Skeletal muscle cell (primary cell): ENCODE measurements around the gene ATP6V0E2.

ENCODE experiments used
- DNase-seq: peaks from one replicate; pipeline ENCODE4 v3.0.0-alpha.2; 2010; ENCODE audit warnings: low read depth
- H3K4me3 ChIP-seq: 2 replicates; pipeline ENCODE4 v1.5.1; 2011; ENCODE audit warnings: low read depth, mild to moderate bottlenecking, control low read depth, low read length, moderate library complexity

ATP6V0E2 gene

DNA sequence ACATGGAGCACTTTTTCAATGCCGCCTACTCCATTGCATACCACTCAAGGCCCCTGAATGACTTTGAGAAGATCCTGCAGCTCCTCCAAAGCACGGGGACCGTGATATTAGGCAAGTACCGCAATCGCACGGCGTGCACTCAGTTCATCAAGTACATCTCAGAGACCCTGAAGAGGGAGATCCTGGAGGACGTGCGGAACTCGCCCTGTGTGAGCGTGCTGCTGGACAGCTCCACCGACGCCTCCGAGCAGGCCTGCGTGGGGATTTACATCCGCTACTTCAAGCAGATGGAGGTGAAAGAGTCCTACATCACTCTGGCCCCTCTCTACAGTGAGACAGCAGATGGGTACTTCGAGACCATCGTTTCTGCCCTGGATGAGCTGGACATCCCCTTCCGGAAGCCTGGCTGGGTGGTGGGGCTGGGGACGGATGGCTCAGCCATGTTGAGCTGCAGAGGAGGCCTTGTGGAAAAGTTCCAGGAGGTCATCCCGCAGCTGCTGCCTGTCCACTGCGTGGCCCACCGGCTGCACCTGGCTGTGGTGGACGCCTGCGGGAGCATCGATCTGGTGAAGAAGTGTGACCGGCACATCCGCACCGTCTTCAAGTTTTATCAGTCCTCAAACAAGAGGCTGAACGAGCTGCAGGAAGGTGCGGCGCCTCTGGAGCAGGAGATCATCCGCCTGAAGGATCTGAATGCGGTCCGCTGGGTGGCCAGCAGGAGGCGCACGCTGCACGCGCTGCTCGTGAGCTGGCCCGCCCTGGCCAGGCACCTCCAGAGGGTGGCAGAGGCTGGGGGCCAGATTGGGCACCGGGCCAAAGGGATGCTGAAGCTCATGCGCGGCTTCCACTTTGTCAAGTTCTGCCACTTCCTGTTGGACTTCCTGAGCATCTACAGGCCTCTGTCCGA, 12.7 kb upstream of the ATP6V0E2 start:
- no peak overlapping the region for H3K4me3 ChIP-seq
- DNase-seq, result no peak

DNA sequence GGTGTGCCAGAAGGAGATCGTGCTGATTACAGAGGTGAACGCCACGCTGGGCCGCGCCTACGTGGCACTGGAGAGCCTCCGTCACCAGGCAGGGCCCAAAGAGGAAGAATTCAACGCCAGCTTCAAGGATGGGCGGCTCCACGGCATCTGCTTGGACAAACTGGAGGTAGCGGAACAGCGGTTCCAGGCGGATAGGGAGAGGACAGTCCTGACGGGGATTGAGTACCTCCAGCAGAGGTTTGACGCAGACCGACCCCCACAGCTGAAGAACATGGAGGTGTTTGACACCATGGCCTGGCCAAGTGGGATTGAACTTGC, 12.1 kb upstream of the ATP6V0E2 start:
- DNase-seq, result no peak

DNA sequence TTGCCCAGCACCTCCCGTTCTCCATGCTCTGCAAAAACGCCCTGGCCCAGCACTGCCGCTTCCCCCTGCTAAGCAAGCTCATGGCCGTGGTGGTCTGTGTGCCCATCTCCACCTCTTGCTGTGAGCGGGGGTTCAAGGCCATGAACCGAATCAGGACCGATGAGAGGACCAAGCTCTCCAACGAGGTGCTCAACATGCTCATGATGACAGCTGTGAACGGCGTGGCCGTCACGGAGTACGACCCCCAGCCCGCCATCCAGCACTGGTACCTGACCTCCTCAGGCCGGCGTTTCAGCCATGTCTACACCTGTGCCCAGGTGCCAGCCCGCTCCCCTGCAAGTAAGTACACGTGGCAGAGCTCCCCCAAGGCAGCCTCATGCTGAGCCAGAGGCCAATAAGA, 11.6 kb upstream of the ATP6V0E2 start:
- H3K4me3 ChIP-seq, result no peak overlapping the region
- no peak for DNase-seq

More for the DNA sequence above, 12.1 kb upstream of the ATP6V0E2 start:
- no peak overlapping the region for H3K4me3 ChIP-seq

DNA sequence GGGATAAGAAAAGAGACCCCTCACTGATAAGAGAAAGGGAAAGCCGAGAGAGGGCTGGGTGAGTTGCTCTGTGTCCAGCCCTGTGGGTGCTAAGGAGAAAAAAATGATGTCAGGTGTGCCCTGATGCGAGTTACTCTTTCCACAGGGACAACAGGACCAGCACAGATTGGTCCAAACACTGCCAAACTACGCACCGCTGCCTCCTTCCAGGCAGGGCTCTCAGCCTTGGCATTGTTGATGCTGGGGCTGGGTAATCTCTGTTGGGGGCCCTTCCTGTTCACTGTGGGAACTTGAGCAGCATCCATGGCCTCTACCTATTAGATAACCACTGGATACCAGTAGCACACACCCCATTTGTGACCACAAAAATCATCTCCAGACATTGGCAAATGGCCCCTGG, 10.3 kb upstream of the ATP6V0E2 start:
- no peak for DNase-seq
- H3K4me3 ChIP-seq, result no peak overlapping the region

DNA sequence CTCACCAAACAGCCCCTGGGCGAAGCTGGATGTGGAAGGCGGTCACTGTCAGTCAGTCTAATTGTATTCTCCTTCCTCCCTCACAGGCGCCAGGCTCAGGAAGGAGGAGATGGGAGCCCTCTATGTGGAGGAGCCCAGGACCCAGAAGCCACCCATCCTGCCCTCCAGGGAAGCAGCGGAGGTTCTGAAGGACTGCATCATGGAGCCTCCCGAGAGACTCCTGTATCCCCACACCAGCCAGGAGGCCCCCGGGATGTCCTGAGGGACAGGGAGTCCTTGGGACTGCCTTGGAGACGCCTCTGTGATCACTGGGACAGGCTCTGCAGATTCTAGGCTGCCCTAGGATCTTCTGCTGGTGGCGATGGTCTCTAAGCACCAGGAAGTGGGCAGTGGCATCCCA, 9.7 kb upstream of the ATP6V0E2 start:
- DNase-seq, result no peak

DNA sequence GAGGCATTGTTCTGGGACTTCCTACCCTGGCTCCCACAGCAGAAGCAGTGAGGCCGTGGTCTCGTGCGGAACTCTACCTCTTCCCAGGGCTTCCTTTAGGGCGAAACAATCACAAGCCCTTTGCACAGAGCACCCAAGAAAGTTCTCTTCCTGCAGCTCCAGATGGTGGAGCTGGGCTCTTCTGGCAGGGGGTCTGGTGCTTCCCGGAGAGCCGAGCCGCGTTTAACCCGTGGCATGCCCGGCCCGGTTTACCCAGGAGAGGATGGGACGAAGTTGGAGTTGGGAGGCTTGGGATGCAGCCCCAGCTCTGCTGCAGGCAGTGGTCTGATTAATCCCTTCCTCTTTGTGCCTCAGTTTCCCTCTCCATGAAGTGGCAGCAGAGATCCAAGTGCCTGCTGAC, 9.0 kb upstream of the ATP6V0E2 start:
- DNase-seq, result no peak
- H3K4me3 ChIP-seq, result no peak overlapping the region

More for the DNA sequence above, 9.7 kb upstream of the ATP6V0E2 start:
- H3K4me3 ChIP-seq, result no peak overlapping the region

DNA sequence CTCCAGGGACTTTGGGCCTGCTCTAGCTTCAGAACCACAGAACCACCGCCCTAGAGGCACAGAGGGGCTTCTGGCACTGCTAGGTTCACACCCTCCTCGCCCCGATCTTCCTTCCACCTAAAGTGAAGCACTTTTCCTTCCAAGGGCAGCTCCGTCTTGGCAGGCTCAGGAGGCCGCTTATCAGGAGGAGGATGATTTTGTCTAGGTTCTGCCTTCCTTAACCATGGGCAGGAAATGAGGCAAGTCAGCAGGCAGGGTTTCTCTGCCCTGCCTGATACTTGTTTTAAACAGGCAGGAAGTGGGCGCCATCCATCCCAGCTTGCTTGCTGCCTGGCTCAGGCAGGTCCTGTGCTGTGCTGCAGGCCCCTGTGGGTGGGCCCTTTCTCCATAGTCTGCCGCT, 8.3 kb upstream of the ATP6V0E2 start:
- no peak for DNase-seq
- H3K4me3 ChIP-seq, result no peak overlapping the region

DNA sequence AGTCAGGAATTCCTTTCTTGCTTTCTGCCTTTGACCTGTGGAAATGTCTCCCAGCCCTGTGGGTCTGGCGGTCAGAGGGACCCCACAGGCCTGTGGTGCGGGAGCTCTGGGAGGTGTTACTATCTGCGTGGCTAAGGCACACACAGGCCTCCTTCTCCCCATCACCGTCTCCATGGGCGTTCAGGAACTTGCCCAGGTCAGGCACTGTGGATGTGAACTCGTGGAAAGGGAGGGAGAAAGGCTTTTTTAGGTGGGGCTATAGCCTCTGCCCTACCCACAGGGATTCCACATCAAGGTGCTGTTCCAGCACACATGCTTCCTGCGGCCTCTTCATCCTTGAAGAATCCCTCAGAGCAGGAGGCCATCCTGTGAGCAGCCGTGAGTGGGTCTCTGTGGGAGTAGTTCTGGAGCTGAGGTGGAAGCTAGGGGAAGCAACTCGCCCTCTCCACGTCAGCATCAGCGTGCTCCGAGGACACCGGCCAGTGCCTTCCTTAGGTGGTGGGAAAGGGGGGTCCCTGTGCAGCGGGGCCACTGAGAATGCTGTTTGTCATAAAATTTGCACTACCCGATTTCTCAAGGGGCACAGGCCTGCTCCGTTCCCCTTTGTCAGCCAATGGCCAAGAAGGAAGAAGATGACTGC, 7.5 kb upstream of the ATP6V0E2 start:
- DNase-seq, result no peak
- H3K4me3 ChIP-seq, result no peak overlapping the region

DNA sequence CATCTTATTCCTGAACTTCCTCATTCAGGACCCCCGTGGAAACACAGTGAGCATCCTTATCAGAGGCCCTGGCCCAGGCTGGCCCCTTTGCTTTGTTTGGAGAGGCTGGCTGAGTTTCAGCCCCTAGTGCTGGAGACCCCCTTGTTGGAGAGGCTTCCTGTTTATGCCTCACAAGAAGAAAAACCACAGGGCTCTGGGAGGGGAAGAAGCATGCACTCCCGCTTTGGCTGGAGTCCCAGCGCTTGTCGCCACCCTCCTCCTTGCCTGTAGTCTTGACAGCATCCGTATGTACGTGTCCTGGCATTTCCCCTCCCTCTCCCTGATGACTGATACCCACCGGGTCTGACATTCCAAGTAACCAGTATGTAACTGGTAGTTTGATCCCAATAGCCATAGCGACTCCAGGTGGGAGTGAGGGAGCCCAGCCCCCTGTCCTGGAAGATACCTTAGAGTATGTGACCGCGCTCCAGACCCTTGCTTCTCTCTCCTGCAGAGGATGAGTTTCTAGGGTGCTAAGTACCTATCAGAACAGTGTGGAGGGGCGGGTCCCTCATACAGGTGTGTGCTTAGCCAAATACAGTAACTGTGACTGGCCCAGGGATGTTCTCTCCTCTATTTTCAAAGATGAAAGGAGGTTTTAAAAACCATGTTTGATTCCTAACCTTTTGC, 6.9 kb upstream of the ATP6V0E2 start:
- DNase-seq, result no peak

DNA sequence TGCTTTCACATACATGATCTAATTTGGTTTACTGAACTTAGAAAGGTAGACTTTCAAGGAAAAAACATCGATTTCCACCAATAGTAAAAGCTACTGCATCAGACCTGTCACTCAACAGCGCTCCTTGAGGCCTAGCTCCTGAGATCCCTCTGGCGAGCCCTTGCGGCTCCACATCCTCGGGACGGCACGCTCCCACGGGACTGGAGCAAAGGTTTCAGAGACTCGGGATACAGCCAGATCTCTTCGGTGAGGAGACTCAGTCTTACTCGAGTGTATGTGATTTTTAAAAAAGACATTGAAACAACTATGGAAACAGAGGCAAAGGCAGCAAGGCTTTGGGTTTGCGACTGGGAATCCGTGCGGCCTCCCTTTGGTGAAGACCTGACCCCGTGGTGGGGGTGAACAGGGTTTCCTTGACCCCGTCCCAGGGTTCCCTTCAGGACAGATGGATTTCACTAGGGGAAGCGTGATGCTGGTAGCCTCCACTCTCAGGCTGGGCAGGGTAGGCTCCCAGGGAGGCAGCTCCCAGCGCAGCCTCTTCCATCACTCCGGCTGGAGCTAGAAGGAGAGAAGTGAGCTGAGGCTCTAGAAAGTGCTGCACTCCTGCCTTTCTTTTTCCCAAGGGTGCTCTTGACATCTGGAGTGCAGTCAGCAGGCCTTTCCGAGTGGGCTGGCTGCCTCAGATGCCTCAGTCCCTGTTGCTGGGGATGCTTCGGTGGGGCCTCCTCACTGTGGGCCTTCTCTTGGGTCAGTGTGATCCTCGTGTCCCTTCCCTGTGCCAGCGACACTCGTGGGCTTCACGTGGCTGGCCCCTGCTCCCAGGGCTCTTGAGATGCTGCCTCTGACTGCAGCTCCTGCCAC, 5.8 kb upstream of the ATP6V0E2 start:
- no peak for DNase-seq
- H3K4me3 ChIP-seq, result no peak overlapping the region

More for the DNA sequence above, 6.9 kb upstream of the ATP6V0E2 start:
- H3K4me3 ChIP-seq, result no peak overlapping the region

DNA sequence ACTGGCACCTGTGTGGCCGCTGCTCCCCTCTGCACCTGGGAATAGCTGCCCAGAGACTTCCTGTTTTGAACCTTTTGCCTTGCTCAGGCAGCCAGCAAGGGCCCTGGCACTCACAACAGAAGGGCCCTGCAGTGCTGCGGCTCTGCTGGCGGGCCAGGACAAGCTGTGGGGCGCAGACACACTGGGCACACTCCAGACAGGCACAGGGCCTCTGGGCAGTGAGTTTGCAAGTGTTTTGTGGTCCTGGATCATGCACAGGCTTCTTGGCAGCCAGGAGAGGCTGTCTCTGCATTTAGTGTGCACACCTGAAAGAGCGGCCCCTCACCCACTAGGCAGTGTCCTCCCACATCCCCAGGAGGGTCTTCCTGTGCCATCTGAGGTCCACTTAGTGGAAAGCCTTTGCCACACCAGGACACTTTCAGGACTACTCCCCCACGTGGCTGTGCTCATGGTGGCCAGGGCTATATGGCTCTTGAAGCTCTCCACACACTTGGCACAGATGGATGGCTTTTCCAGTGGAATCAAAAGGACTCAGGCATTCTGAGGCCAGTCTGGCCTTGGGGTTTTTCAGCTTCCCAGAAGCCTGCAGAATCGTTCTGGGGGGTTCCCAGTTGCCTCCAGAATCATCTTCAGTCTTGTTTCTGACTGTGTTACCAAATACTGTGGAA, 5.0 kb upstream of the ATP6V0E2 start:
- no peak overlapping the region for H3K4me3 ChIP-seq
- DNase-seq, result no peak

DNA sequence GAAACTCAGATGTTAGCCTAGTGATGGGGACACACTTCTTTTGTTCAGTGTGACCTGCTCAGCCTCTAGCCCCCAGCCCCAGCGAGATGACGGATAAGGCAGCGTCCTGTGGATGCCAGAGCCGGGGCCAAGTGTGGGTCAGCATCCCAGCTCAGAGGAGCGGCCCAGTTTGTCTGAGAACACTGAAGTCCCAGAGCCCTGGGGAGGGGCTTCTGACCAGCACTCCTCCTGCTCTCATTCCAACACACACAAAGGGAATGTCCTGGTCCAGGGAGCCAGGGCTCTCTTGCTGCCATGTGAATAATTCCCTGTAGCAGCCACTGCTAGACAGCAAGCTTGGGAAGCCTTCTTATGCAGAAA, 4.5 kb upstream of the ATP6V0E2 start:
- no peak overlapping the region for H3K4me3 ChIP-seq
- no peak for DNase-seq

DNA sequence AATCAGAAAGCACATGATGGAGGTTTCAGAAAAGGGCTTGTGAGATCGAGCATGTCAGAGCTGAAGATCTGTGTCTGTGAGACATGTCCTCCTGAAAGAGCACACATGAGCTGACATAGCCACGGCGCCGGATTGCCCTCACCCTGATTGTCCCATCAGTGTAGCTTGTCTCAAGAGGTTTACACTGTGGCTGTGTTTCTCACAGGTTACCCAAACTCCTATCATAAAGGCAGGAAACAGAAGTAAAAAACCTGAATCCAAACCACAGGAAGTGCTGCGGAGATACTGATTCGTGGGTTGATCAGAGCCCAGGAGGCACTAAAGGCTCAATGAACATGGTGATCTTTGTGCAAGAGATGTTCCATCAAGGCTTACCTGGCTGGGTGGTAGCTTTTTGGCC, 3.9 kb upstream of the ATP6V0E2 start:
- no peak overlapping the region for H3K4me3 ChIP-seq
- DNase-seq, result no peak

DNA sequence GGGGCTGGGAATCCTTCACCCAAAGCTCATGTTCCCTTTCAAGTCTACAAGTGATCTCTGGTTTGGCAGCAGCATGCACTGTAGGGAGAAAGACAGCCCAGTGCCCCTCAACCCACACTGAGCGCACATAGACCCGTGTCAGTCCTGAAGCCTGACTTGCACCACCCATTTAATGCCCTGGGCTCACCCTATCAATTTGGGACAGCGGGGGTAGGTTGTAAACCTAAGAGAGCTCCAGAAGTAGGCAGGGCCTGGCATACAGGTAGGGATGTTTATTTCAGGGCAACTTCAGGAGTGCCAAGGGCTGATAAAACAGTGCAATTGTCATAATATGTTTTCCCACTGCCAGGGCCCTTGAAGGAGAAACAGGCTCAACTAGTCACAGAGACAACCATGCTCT, 3.5 kb upstream of the ATP6V0E2 start:
- H3K4me3 ChIP-seq, result no peak overlapping the region

DNA sequence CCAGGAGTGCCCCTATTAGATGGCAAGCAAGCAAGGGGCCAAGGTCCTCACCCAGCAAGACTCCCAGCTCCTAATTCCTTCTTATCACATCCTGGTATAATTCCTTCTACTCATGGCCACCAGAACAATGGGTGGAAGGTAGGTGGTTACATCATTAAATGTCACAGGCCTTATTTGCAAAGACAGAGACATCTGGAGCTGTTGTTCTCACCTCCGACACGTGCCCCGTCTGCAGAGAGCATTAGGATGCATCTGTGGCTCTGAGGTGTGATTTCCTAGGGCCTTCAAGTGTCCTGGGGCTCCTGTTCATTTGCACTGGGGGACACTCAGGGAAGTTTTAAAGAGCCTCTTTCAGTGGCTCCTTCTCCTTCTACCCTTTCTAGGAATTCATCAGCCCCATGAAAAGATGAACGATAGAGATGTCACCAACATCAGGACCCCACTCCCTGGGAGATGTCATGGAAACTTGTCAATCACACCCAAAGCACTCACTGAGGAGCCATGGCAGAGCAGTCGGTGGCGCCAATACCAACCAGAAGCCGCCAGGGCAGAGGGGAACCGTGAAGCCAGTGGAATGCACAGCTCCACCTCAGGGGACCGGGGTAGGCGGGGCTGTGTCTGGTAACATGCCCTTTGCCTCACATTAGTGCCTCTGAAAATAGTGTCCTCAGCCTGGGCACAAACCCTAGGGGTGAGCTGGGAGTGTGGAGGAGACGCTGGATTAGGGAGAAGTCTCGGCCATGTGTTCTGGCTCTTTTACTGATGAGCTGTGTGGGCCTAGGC, 2.9 kb upstream of the ATP6V0E2 start:
- no peak for DNase-seq
- H3K4me3 ChIP-seq, result no peak overlapping the region

More for the DNA sequence above, 3.5 kb upstream of the ATP6V0E2 start:
- no peak for DNase-seq

DNA sequence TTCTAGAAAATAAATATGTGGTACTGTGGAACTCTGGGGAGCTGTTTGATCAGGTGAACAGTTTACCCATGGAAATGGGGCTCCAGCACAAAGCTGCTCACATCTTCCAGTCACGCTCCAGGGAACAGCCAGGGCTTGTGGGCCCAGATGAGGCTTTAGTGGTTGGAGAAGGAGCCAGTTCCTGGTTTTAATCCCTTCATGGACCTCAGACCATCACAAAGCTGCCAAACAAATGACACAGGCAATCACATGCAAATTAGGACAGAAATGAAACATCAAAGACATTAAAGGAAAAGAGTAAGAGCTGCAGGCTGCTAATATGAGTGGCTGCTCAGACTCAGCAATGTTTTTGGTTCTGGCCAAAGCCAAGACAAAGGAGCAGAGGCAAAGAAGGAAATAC, 2.2 kb upstream of the ATP6V0E2 start:
- no peak overlapping the region for H3K4me3 ChIP-seq
- DNase-seq, result no peak

DNA sequence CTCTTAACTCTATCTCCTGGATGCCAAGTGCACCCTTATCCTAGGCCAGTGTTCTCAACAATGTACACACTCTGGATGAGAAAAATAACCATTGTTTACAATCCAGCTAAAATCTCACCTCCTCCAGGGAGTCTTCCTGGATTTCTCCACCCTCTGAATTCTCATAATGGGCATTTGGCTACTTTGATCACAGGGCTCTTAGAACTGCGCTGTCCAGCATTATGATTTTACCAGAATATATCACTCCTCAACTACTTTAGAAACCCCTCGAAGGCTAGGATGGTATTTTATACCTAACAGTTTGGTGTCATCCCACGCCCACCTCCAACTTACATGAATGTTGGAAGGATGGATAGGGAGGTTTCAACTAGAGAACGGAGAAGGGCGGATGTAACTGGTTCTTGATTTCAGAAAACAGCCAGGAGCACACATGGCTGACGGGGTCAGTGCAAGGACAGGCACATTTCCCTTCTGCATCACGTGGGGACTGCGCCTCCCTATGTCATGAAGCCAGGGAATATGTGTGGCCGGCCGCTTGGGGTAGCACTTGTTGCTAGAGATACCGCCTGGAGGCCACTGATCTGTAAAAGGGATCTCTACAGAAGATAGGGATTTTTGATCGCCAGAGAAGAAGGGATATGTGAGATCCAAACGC, 1.2 kb upstream of the ATP6V0E2 start:
- no peak for DNase-seq
- peak overlapping the region; percentile 71 for H3K4me3 ChIP-seq
